CMK (cell line): Measurements from ENCODE around the gene SLC40A1.

Experiments used
- DNase-seq: peaks from one replicate; pipeline ENCODE4 v3.0.0-alpha.2; 2010; ENCODE audit warnings: low read depth

Gene SLC40A1

GRCh38 chr2:189511960-189512319 is 68.6 kb downstream of the SLC40A1 start:
- DNase-seq = no peak

- DNase-seq = no peak
Measured at GRCh38 chr2:189511210-189511959, 69.2 kb downstream of the SLC40A1 start.
